Measurements from ENCODE around the gene SLC29A2. TPM values are rescaled to one million over a fixed set of nuclear protein-coding genes. Genes with fewer than 3 reads are reported as not detected.
"Not testable (repeated sequence)": the region's sequence is repeated elsewhere in the genome, so short reads cannot be mapped to it uniquely, and the experiment has no call there.

Gene SLC29A2
- polyA plus RNA-seq, 1 of the 3 experiments (the other 2 are of a cell fraction) = 3.2 TPM

- POLR2A ChIA-PET, H3K4me2 ChIP-seq: not testable (repeated sequence)
- CTCF ChIA-PET = interaction anchor here (1.0 to 2.4 kb wide), 4 partner anchors 13 to 39 kb away, joined by 3 to 9 read pairs (median 4); no protein-coding TSS in a partner anchor
These were observed 20.9 kb downstream of the SLC29A2 start for GRCh38 chr11:66350560-66351235.

GRCh38 chr11:66349084-66349386 lies 22.5 kb downstream of the SLC29A2 start:
- Histone ChIP-seq H3K9me2 (no peaks in the 10 kb centered on the region), H3K4me2 (no peak overlapping the region), H2AFZ (ENCODE audit: low read depth) (no peak overlapping the region), H3K9me3 (no peaks in the 10 kb centered on the region), H3K36me3 (replicated peaks in 1 of 2; ENCODE audit: control insufficient read depth in 1 of 2, insufficient read depth in 2 of 2, low read length in 1 of 2) (peaks cover 0 to 1% of the 10 kb centered on the region in 2 experiments), H3F3A (replicated peaks; ENCODE audit: insufficient read depth) (peaks cover 19% of the 10 kb centered on the region), H3K79me2 (ENCODE audit: insufficient read depth) (peaks cover 8% of the 10 kb centered on the region), H3K4me1 (ENCODE audit: control insufficient read depth in 1 of 2, insufficient read depth in 2 of 2, low read depth in 1 of 2, low read length in 1 of 2) (peaks cover 20 to 31% of the 10 kb centered on the region in 2 experiments; a peak in 3 of 4 replicates), H3K27ac (ENCODE audit: low read depth in 2 of 2, low read length in 1 of 2) (no peak overlapping the region), H3K27me3 (ENCODE audit: insufficient read depth) (no peaks in the 10 kb centered on the region), H3K9ac (no peak overlapping the region), H4K20me1 (ENCODE audit: insufficient read depth) (no peaks in the 10 kb centered on the region), H3K4me3 (ENCODE audit: low read depth in 2 of 2, low read length in 1 of 2) (no peak overlapping the region)
- DNase-seq = peak; percentile 1
- ChIA-PET POLR2A (interaction anchor here (0.9 kb wide), 1 partner anchor 13 kb away, joined by 3 read pairs; no protein-coding TSS in a partner anchor), CTCF (interaction anchor here (2.8 to 6.6 kb wide), 2 partner anchors 15 to 36 kb away, joined by 11 to 62 read pairs; no protein-coding TSS in a partner anchor)
- TF ChIP-seq USF1 (IDR thresholded peaks at IDR 0.05; ENCODE audit: borderline replicate concordance, low read depth) (no peak), CHD2 (IDR thresholded peaks at IDR 0.05; ENCODE audit: low read length, partially characterized antibody) (no peak), RXRA (IDR thresholded peaks at IDR 0.05; ENCODE audit: borderline replicate concordance, low read depth) (no peak), ZBTB33 (IDR thresholded peaks at IDR 0.05; ENCODE audit: borderline replicate concordance, low read depth) (no peak), RCOR1 (IDR thresholded peaks at IDR 0.05; ENCODE audit: low read length) (no peak), NRF1 (IDR thresholded peaks at IDR 0.05; ENCODE audit: low read depth, low read length) (no peak), JUND (IDR thresholded peaks at IDR 0.05) (no peak), GATA2 (CRISPR knock-in tag; IDR thresholded peaks at IDR 0.05) (no peak), SMC3 (IDR thresholded peaks at IDR 0.05; ENCODE audit: low read depth, low read length) (no peak), TAF1 (IDR thresholded peaks at IDR 0.05; ENCODE audit: borderline replicate concordance, low read depth, low read length) (no peak), PBX3 (IDR thresholded peaks at IDR 0.05) (no peak), SIN3A (IDR thresholded peaks at IDR 0.05; ENCODE audit: borderline replicate concordance, low read depth, low read length) (no peak), EZH2phosphoT487 (IDR thresholded peaks at IDR 0.05; ENCODE audit: borderline replicate concordance, low read depth) (no peak), IRF3 (IDR thresholded peaks at IDR 0.05; ENCODE audit: low read depth, low read length) (no peak), EP300 (IDR thresholded peaks at IDR 0.05; ENCODE audit: borderline replicate concordance in 1 of 2, low read depth in 1 of 2, low read length in 1 of 2) (no peak)
- WGBS (ENCODE audit: low lambda C conversion rate) = 86% methylated on average over 2 of the region's 2 CpGs

More at GRCh38 chr11:66350560-66351235, 20.9 kb downstream of the SLC29A2 start:
- H3K27me3 ChIP-seq (ENCODE audit: insufficient read depth); H2AFZ ChIP-seq (ENCODE audit: low read depth); DNase-seq; H3K9ac ChIP-seq; H3K9me3 ChIP-seq; H4K20me1 ChIP-seq (ENCODE audit: insufficient read depth); H3K79me2 ChIP-seq (ENCODE audit: insufficient read depth); H3K4me3 ChIP-seq (ENCODE audit: low read depth in 2 of 2, low read length in 1 of 2); H3K36me3 ChIP-seq (replicated peaks in 1 of 2; ENCODE audit: control insufficient read depth in 1 of 2, insufficient read depth in 2 of 2, low read length in 1 of 2); H3K9me2 ChIP-seq; H3K27ac ChIP-seq (ENCODE audit: low read depth in 2 of 2, low read length in 1 of 2): not testable (repeated sequence)
- 81% methylated on average over 8 of the region's 8 CpGs for WGBS (ENCODE audit: low lambda C conversion rate)
- H3F3A ChIP-seq (replicated peaks; ENCODE audit: insufficient read depth) = peaks cover 13% of the 10 kb centered on the region
- H3K4me1 ChIP-seq (ENCODE audit: control insufficient read depth in 1 of 2, insufficient read depth in 2 of 2, low read depth in 1 of 2, low read length in 1 of 2) = peaks cover 12 to 21% of the 10 kb centered on the region in 2 experiments; a peak in 2 of 4 replicates

Data from SK-N-SH (cell line).